A549 treated with Mapracorat at 1 μM for 4 hours (cell line): Measurements from ENCODE around the gene CDS1. TPM values are rescaled to one million over a fixed set of nuclear protein-coding genes. Genes with fewer than 3 reads are reported as not detected.

Experiments used
- total RNA-seq: library from RNA; stranded (reverse); fragments of 200-300 nt; extraction: Qiagen RNA extraction; gene quantifications from 5 replicates; pipeline ENCODE4 v1.2.3, GENCODE V29; 2022

The CDS1 gene
- total RNA-seq, result 0.53 to 0.98 TPM (median 0.65 TPM) in 5 replicates

DNA sequence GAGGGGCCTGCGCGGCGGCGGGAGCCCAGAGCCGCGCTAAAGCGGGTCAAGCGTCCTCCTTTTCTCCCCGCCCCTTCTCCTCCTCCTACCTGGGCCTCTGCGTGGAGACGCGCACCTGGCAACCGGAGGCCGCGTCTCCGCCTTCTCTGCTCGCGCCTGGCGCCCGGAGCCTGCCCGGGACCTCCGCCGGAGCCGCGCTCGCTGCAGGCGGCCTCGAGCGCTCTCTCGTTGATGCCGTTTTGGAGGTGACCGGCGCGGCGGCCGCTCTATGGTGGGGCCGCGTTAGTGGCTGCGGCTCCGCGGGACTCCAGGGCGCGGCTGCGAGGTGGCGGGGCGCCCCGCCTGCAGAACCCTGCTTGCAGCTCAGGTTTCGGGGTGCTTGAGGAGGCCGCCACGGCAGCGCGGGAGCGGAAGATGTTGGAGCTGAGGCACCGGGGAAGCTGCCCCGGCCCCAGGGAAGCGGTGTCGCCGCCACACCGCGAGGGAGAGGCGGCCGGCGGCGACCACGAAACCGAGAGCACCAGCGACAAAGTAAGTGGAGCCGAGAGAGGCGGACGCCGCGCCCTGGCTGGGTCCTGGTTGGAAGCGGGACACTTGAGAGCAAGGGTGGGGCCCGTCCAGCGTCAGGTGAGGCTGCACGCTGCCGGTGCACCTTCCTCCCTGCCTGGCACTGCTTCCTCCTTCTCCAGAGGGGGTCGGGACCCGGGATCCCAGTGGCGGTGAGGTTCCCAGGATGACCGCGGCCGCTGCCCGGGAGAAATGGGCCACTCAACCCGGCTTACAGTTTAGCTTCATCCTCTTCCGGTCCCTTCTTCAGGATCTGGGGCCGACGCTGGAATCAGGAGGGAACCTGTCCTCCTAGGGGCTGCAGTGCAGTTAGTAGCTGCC, at the start of gene CDS1:
Gene CDS1 (plus strand): TSS at position 140 of the 888 bp plus-strand sequence. CDS start 275 bp downstream, at position 415.

Other genes starting within 250 kb of the CDS1 start
- gene NKX6-1, start 83.8 kb upstream of the CDS1 start, total RNA-seq, result 0.27 to 0.63 TPM (median 0.35 TPM) in 5 replicates